Activated CD4-positive, alpha-beta T cell treated with anti-CD3 and anti-CD28 coated beads, Interleukin-2, amount 50 U/mL, for 48 hours (primary cell): Measurements from ENCODE around the gene CDC7.
A peak's percentile ranks its signal among the peaks of the same experiment; 100 is the strongest.
"Not testable (repeated sequence)": the region's sequence is repeated elsewhere in the genome, so short reads cannot be mapped to it uniquely, and the experiment has no call there.

Experiments used
- DNase-seq, 2 experiments: peaks; one replicate each; pipeline ENCODE4 v3.0.0-alpha.2; 2020

Gene CDC7

DNA sequence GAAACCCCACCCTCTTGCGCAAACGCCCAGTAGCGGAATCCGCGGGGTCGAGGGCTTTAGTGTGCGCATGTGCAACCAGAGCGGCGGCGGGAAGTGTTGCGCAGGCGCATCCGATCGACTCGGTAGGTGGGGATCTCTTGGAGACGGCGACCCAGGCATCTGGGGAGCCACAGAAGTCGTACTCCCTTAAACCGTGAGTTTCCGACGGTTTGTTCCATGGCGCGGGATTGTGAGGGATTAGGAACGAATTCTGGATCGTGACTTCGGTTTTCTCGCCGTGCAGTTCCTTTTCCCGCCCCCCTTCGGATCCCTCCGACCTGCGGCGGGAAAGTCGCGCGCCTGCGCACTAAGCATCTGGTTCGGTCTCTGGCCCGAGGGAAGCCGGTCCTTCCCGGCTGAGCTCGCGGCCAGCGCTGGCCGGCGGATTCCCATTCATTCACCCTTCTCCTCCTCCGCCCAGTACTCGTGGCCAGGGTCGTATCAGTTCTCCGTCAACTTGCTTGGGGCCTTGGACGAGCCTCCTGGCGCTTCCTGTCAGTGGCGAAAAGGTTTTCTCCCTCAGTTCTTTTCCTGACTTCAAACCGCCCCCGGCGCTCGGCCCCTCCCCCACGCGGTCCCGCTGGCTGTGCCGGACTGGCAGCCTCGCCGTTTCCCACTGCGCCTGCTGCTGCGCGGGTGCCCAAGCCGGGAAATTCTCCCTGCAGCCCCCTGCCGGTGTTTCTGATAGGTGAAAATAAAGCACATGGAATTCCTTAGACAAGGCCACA lies at the start of gene CDC7:
Gene CDC7 (plus strand): TSS at position 96 of the 767 bp plus-strand sequence. CDS start 866 bp downstream, outside the sequence.
- peak; percentile 89 to 92 for DNase-seq

DNA sequence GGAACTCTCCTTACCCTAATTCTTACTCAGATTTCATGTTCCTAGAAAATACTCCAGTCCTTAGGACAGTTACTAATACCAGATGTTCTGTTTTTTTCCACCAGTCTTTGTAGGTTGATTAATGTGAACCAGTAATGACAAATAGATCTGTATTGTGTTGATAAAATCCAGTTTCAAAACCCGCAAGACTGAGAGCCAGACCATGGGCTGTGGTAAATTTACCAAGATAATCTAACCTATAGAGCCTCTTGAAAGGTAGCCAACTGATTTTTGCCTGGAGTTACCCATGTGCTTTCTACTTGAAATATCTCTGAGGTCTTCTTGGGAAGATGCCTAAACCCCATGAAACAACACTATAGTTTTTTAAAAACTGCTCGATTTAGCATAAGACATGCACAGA lies 46.5 kb upstream of the CDC7 start:
- DNase-seq: no peak

DNA sequence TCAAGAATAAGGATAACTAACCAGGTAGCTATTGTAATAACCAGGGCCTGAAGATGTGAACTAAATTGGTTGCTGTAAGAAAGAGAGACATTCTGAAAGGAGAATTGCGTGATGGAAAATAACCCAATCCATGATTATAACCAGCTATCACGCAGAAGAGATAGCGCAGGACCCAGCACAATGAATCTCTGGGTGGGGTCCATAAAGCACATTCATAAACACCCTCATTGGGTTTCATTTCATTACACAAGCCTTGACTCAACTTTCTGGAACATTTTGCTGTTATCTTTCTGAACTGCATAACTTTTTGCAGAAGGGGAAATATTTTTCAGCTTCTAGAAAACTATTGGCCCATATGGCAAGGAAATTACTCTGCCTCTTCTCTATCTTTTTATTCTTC lies 45.3 kb upstream of the CDC7 start:
- DNase-seq: no peak

DNA sequence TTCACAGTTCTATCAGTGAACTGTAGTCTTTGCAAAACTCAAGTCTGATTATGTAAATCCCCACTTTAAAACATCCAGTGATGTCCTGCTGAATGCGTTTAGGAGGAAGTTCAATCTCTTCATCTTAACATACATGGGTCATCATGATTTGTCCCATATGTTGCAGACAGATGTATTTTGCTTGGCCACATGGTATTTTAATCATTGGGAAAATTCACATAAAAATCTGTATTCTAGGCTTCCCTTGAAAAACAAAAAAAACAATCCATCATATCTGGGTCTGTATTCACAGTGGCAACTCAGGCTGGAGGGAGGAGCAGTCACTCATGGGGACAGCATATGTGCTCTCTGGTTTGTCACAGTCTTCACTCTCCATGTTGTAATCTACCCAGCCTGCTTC lies 44.8 kb upstream of the CDC7 start:
- no peak for DNase-seq

DNA sequence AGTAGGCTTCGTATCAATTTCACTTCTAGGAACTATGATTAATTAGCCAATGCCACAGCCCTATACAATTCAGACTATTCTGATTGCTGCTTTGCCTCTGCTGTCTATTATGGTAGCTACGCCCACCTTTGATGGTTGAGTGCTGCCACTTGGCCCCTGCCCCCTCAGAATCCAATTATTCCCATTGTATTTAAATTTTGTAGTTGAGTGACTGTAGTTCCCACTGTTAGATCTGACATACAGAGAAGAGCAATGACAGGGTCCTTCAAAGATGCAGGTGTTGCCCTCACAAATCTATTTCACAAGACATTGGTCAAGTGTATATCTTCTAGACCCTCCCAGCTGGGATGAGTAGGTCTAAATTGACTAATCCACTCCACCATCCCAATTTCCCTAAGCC lies 35.3 kb upstream of the CDC7 start:
- DNase-seq: not testable (repeated sequence)

DNA sequence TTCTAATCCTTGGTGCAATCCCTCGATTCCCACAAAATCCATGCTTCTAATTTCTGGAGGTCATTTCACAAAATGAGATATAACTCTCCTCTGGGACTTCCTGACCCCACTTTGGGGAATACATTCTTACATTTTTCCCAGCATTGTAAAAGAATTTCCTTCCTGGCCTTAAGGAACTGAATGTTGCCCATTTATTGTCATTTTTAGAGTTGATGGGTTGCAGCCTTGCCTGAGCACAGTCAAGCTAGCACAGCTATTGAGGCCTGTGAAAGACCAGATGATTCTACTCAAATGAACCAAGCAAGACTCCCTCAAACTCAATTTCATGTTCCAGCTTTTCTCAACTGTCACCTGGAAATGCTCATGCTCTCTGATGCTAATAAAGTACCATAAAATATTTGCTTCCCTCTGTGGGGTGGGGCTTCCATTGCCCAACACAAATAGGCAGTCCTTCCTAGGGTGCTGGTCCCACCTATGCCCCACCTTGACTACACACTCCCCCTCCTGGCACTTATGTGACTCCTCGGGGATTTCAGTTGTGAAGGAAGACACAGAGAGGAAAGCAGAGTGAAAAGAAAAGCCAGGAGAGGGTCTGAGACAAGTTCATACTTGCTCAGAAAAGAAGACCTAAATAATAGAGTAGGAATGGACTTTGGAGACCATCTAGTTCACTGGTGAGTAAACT lies 24.0 kb upstream of the CDC7 start:
- no peak for DNase-seq

DNA sequence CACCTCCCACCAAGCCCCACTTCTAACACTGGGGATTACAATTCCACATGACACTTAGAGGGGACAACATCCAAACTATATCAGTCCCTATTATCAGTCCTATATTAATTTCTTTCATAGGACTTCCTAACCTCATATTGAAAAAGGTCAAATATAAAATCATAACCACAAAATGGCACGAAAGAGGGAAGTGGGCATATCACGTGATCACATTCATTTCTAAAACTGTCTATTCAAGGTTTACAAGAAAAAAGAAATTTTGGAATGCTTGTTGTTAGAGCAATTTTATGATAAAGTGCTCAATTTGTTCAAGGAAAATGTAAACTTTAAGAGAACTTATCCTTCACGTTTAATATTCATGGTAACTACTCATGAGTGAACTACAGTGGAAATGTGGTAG lies 13.2 kb upstream of the CDC7 start:
- no peak for DNase-seq

DNA sequence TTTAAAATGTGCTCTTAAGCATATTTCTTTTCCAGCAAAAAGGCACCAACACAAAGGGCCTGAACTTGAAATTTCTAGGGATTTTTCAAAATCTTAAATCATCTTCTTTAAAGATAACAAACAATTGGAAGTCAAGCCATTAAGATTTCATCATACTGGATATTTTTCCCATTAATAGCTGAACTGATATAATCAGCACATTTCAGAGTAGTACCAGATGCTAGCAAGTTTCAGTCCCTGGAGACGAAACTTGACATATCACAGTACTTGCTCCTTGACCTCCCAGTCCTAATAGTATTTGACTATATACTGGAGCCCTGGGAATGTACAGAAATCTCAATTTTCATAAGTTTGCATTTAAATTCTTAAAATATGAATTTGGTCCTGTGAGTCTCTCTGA lies 10.2 kb upstream of the CDC7 start:
- no peak for DNase-seq

DNA sequence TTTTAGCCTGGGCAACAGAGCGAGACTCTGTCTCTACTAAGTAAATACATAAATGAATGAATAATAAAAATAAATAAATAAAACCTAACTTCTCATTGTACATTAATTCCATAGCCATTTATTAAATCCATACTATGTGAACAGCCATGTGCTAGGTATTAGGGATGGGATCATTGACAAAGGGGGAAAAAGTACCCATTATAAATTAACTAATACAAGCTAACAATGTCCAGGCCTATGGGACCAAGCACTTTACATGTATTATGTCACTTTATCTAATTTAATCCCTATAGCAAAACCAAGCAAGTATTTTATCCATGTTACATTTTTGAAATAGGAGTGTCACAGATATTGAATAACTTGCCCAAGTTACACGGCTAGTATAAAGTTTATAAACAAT lies 2.6 kb upstream of the CDC7 start:
- no peak for DNase-seq

DNA sequence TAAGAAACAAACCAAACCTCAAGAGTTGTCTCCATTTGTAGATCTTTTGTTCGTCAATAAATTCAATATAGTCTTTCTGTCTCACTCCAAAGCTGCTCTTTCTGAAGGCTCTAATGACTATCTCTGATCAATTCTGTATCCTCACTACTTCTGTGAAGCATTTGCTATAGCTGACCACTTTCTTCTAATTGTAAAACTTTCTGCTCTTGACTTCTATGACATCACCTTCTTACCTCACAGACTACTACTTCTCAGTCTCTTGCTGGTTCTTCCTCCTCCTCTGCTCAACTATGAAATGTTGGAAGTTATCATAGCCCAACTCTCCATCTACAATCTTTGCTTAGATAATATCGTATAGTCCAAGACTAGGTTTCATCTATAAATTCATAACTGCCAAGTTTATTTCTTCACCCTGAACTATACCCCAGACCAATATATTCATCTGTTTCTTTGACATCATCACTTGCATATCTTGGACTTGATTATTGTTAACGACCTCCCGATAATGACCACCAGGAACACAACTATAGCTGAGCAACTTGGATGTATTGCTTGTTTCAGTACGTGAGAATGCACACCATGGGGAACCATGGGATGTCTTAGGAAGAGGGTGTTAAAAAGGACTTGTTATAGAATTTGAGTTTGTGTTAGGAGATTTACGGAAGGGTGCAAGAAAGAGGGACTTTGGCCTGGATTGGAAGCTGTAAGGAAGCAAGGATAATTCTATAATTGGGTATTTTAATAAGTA lies 2.0 kb upstream of the CDC7 start:
- no peak for DNase-seq

DNA sequence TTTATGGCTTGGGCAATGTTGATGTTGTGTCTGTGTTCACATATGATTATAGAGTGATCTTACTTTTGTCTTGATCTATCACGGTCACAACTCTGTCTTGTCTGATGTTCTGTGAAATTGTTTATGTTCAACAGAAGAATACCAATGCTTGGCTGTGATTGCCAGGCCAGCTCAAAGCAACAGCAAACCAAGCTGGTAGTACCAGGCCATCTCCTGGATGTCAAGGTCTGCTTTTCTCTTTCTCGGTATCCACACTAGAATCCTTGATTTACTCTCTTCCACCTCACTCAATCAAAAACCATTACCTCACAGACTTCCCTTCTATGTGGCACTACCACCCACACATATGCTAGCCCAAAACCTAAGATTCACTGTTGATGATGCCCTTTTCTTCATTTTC lies 1.3 kb upstream of the CDC7 start:
- DNase-seq: no peak

DNA sequence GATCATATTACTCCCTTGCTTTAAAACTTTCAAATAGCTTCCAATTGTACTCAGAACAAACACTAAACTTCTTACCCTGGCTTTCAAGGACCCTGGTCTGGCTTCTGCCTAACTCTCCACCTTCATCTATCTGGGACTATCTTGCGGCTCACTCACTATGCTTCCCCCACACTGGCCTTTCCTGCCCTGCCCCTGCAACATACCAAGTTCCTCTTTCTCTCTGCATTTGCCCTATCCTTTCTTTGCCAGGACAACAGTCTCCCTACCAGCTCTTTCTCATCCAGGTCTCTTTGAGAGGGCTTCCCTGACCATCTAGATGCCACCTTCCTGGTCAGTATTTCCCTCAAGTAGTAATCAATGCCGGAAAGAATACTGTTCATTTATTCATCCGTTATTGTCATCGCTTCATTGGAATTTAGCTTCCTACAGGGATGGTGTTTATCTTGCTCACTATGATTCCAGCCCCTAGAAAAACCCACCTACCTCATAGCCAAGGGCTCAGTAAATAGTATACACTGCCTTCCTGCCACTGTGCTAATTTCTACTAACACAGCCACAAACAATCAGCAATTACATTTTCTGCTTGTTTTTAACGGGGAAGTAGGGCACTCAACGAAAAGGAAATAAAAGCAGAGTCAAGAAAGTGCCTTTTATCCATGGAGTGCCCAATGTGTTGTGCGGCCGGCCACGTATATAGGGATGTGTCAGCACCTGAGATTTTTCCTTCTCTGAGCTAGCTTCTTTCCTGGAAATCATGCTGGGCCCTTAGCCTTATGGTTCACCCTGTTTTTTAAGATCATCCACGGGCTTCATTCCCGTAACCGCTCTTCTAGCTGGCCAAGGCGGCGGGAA lies 521 bp upstream of the CDC7 start:
- peak in 1 of 2 experiments; percentile 10 for DNase-seq

DNA sequence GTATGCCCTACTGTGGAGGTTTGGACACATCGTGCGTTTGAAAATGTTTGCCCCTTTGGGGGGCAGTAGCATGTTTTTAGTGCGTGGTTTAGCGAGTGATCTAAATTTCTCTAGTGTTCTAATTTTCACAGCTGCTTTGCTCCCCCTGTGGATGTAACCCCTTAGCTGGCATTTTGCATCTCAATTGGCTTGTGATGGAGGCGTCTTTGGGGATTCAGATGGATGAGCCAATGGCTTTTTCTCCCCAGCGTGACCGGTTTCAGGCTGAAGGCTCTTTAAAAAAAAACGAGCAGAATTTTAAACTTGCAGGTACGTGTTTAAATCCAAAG lies 836 bp downstream of the CDC7 start:
- no peak for DNase-seq

DNA sequence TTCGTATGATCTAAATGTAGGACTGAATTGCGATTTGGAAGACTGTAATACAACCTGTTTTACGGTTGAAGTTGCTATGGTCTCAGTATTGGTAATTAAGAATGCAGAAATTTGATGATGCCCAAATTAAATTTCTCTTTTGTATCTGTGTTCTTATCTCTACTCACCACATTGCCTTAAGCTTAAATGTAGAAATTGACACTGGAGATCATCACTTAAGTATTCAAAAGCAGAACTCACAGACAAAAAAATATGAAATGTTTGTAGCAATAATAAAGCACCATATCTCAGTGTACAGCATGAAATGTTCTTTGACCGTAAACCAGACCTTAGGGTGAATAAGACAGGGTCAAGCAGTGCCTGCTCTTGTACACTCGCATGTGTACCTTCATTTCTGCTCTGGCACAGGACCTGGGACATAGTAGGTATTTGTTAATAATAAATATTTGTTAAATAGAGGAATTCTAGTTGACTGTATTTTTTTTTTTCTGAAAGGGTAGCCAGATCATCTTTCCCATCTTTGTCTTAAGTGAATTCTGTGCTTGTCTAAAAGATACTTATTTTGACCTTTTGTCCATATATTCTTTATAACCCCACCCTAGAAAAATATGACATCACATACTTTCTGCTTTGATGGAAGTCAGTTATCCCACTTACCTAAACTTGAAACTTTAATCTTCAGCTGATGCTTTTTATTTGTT lies 1.5 kb downstream of the CDC7 start:
- no peak for DNase-seq

DNA sequence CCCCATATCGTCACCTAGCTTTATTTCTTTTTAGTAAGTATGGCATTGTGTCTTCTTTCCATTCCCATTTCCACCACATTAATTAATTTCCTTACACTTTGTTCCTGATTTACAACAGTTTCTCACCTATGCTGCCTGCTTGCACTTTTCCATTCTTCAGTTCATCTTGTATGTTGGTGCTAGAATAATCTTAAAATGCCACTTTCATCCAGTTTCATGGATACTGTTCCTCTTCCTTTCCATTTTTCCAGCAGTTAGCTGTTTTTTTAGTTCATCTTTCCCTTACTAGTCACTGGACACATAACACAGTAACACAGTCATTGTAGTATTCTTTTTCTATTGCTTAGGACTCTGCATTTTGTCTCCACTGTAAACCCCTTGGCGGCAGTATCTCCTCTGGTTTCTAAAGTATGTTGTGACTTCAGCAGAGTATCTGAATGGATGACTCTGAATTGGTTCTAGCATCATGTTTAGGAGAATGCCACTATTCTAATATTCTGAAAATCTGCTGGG lies 2.1 kb downstream of the CDC7 start:
- DNase-seq: no peak

DNA sequence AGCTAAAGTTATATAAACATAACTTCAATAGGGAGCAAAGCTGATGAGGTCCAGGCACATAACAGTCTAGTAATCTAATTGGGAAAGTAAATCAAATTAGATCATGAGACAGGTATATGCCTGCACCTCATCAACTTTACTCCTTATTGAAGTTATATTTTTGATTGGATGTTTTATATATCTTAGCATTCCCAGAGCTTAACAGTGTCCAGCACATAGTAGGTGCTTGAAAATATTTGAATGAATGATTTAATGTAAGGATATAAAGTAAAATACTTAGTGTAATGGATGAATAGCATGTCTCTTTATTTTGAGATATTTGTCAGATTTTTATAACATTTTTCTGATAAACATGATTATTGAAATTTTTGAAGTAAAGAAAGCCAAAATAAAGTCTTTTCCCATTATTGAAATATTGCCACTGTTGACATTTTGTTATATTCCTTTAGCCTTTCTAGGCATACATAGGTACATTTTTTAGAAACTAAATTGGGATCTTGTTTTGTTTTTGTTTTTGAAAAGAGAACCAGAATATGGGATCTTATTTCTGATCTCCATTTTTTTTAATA lies 2.8 kb downstream of the CDC7 start:
- DNase-seq: no peak

DNA sequence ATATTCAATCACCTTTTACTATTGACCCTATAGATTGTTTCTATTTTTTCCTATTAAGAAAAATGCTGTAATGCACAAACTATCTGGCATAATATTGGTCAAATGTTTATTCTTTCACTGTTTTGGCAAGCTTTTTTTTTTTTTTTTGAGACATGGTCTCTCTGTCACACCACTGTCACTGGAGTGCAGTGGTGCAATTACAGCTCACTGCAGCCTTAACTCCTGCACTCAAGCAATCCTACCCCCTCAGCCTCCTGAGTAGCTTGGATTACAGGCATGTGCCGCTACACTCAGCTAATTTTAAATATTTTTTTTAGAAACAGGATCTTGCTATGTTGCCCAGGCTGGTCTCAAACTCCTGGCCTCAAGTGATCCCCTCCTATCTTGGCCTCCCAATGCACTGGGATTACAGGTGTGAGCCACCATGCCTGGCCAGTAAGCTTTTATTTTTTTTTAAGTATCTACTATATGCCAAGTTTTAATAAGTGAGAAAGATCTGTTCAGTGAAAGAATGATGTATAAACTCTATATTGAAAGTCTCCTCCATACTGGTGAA lies 3.4 kb downstream of the CDC7 start:
- DNase-seq: no peak

DNA sequence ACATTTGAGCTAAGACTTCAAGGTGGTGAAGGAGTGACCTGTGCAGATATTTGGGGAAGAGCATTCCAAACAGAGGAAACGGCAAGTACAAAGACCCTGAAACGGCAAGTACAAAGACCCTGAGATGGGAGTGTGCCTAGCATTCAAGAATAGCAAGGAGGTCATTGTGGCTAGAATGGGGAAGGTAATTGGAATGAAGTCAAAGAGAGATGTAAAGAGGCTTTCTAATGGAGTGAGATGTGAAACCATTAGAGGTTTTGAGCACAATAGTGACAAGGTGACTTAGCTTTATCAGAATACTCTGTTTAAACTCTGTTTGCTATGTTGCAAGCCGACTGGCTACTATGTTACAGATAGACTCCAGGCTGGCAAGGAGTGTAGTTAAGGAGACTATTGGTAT lies 4.4 kb downstream of the CDC7 start:
- no peak for DNase-seq

DNA sequence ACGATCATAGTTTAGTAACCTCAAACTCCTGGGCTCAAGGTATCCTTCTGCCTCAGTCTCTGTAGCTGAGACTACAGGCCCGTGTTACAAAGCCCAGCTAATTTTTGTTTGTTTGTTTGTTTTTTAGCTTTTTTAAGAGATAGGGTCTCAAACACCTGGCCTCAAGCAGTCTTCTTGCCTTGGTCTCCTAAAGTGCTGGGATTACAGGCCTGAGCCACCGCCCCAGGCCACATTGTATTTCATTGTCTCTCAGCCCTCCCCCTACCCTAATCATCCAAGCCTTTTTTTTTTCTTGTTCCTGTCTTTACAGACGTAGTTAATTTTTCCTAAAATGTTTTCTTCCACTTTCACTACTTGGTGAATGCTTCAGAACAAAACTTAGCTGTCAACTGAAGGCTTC lies 5.4 kb downstream of the CDC7 start:
- DNase-seq: no peak

DNA sequence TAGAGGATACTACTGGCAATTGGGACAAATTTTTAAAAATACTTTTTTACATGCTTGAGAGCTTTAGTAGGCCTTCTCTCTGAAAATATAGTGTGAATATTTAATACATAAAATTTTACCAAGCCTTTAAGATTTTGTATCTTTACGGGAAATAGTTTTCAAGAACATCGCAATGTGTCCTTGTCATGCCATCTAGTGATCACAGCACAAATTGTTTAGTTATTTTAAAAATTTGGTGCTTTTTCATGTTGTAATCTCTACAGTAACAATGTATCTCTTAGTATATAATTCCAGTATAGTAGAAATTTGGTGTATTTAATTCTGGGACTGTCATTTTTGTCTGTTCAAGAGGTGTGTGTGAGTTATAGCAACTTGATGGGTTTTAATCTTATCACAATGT lies 6.7 kb downstream of the CDC7 start:
- no peak for DNase-seq

DNA sequence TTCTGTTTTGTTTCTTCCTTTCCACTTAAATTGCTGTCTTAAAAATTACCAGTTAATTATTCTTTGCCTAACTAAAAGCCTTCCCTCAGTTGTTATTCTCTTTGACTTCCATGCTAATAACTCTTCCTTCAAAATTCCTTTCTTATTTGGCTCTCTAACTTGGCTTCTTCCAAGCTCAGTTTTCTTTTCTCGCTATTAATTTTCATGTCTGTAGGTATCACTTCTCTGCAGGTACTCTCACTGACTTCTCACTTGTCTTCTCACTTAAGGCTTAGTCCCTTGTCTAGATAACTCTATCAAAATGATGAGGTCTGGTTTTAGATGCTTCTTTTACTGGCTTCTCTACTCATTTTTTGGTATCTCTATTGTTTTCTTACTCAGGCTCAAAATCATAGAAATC lies 10.1 kb downstream of the CDC7 start:
- no peak for DNase-seq

DNA sequence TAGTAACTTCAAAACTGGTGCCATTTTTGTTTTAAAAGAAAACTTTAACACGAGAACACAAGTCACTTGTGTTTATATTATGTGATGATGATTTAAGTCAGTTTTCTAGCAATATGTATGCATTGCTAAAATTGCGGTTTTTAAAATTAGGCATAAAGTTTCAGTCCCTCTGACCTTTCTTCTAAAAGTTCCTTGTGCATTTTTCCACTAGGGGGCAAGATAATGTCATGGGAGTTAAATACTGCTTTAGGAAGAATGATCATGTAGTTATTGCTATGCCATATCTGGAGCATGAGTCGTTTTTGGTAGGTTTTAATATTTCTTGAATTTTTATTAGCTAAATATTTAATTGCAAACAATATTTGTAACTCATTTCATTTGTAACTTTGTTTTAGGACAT lies 10.7 kb downstream of the CDC7 start:
- DNase-seq: no peak
